GM20000 (cell line): ENCODE measurements around the gene DGCR8.

Experiments used
- DNase-seq: peaks from one replicate; pipeline ENCODE4 v3.0.0; 2012; ENCODE audit warnings: low spot score
- TF ChIP-seq, protein P1 (sequence below): IDR thresholded peaks from 2 replicates; pipeline ENCODE4 v1.5.1; 2012; ENCODE audit warnings: mild to moderate bottlenecking, control low read depth; ENCODE audit errors: extremely low read depth, missing control alignments

DGCR8 gene

DNA sequence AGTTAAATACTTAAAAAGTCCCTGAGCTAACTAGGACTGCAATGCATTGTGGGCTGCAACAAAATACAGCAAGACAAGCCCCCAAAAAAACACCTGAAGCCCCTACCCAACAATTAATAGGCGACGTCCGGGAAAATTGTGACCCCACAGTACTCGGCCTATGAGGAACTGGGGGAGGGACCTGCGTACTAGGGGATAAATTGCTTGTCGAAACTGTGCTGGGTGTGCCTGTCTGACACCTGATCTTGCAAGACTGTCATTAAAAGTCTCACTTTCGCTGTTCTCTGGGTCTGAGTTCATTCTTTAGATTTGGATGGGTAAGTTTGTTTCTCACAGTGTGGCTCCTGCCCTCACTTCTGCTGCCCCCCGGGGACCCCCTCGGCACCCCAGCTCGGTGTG lies 44.0 kb upstream of the DGCR8 start:
- DNase-seq, result no peak

GRCh38 chr22:20036535-20037392 lies 43.3 kb upstream of the DGCR8 start:
- DNase-seq, result no peak
- TF ChIP-seq, protein P1, sequence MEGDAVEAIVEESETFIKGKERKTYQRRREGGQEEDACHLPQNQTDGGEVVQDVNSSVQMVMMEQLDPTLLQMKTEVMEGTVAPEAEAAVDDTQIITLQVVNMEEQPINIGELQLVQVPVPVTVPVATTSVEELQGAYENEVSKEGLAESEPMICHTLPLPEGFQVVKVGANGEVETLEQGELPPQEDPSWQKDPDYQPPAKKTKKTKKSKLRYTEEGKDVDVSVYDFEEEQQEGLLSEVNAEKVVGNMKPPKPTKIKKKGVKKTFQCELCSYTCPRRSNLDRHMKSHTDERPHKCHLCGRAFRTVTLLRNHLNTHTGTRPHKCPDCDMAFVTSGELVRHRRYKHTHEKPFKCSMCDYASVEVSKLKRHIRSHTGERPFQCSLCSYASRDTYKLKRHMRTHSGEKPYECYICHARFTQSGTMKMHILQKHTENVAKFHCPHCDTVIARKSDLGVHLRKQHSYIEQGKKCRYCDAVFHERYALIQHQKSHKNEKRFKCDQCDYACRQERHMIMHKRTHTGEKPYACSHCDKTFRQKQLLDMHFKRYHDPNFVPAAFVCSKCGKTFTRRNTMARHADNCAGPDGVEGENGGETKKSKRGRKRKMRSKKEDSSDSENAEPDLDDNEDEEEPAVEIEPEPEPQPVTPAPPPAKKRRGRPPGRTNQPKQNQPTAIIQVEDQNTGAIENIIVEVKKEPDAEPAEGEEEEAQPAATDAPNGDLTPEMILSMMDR, result no peak

More for the DNA sequence above, 44.0 kb upstream of the DGCR8 start:
- TF ChIP-seq, protein P1, result no peak

GRCh38 chr22:20037419-20037818 lies 42.6 kb upstream of the DGCR8 start:
- TF ChIP-seq, protein P1, result no peak
- DNase-seq, result no peak

GRCh38 chr22:20038574-20038973 lies 41.5 kb upstream of the DGCR8 start:
- DNase-seq, result no peak
- TF ChIP-seq, protein P1, result no peak

GRCh38 chr22:20039683-20040325 lies 40.2 kb upstream of the DGCR8 start:
- TF ChIP-seq, protein P1, result no peak
- DNase-seq, result no peak

GRCh38 chr22:20040327-20041200 lies 39.5 kb upstream of the DGCR8 start:
- no peak for DNase-seq
- TF ChIP-seq, protein P1, result no peak
